Activated gamma-delta T cell treated with anti-CD3 and anti-CD28 coated beads, Interleukin-2, amount 50 U/mL, for 16 hours (primary cell): ENCODE data around the gene LUZP1.

ENCODE experiments used
- DNase-seq: peaks from one replicate; pipeline ENCODE4 v3.0.0-alpha.2; 2020; ENCODE audit warnings: low read depth

Gene LUZP1

DNA sequence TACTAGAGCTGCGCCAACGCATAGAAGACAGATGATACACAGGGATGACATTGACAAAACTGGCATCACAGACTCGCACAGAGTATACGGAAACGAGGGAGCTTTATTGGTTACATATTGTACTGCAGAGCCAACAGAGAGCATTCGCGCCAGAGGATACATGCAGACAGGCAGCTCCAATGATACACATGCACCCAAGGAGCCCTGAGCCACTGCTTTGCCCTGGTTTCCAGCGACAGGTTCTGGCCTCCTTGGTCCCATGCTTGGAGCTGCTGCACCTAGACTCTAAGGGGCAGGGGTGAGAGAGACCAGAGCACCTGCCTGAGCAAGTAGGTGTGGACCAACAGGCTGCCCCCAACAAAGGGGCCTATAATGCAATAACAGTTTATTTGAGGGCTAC is 83.8 kb downstream of the LUZP1 start:
- DNase-seq = no peak

DNA sequence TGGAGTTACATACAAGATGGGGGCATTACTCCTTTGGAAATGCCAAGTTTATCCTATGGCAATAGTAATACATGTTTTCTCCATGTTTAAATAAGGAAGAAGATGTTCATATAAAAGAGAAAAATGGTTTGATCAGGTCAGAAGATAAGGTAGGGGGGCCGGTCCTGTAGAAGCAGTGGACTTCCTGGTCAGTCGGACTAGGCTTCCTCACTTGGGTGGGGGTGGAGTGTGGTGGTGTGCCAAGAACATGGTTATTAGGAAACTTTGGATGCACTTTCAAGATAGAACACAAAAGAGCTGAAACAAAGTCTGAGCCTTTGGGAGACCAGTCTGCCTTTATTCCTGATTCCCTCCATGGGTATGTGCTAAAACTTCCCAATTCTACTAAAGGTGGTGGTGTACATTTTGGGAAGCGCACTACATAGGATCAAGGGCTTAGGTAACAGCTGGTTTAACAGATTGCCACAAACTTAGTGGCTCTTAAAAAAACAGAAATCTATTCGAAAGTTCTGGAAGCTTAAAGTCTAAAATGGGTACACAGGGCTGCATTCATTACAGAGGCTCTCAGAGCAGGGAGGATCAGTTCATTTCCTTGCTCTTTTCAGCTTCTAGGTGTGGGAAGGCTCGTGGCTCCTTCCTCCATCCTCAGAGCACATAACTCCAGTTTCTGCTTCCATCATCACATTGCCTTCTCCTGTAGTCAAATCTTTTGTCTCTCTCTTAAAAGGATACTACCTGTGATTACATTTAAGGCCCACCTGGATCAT is 84.8 kb downstream of the LUZP1 start:
- DNase-seq = no peak

DNA sequence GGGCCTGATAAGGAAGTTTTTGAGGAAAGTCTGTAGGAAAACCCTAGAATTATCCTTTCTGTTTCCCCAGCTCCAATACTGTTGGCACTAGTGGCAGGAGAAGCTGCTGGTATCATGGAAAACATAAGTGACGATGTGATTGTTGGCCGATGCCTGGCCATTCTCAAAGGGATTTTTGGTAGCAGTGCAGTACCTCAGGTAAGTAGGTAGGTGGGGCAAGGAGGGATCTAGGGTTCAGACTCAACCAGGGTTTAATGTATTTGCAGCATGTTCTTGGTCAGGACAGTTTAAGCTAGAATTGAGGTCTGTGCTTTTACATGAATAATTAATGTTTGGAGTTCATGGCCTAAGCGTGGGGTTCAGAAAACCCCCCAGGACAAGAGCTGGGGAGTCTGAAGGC is 87.3 kb downstream of the LUZP1 start:
- no peak for DNase-seq

DNA sequence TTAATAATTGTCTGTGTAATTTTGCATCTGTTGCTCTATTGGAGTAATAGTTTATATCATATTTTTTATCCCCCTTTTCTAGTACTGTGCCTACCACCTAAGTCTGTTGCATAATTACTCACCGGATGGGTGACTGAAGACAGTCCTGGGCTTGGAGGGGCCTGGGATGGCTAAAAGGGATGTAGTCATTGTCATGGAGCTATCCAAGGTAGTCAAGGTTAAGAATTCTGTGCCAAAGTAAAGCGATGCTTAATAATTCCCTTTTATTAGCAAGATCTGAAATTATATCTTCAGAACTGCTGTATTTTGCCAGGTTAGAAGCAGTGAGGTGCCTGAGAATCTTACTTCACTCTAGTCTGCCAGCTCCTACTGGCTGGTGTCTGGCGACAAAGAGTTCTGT is 87.8 kb downstream of the LUZP1 start:
- no peak for DNase-seq

DNA sequence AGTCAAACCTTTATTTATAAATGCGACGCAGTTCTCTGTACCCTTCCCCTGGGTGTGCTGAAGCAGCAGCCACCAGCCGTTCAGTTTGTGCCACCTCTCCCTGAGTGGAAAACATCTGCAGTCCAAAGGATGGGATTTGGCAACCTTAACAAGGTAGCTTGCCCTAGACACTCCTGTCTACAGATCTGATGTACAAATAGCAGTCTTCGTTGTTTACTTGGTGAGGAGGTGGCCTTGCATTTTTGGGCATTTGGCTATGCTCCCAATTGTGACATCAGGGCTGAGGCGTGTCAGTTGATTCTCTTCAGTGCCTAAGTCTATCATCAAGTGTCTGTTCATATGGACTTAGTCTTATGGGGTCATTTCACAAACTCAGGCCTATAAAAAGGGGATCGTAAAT is 89.6 kb downstream of the LUZP1 start:
- no peak for DNase-seq

DNA sequence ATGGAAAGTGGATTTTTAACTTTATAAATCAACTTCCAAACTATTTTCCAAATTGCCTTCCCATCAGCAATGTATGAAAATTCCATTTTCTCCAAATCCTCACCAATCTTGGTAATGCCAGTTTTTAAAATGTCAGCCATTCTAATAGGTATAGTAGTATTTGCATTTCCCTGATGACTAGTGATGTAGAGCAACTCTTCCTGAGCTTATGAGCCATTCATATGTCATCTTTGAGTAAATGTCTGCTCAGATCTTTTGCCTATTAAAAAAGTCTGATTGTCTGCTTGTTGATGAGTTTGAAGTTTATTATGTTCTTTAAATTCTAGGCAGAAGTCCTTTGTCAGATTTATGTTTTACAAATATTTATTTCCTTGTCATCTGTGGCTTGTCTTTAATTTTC is 94.6 kb downstream of the LUZP1 start:
- no peak for DNase-seq

DNA sequence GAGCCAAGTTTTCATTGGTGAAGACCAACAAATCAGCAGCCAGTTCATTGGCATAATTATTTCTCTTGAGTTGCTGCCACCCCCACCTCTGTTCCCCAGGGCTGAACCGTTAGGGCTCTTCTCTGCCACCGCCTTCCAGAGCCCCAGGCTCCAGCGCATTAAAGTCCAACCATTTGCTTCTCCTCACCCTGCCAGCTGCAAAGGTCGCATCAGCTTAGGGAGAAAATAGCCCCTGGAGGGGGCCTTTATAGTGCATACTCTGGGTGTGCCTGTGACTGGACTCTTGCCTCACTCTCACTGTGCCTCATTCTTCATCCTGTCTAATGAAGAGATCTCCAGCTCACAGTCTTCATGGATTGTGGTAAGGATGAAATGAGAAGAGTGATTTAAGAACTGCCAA is 99.0 kb downstream of the LUZP1 start:
- no peak for DNase-seq

DNA sequence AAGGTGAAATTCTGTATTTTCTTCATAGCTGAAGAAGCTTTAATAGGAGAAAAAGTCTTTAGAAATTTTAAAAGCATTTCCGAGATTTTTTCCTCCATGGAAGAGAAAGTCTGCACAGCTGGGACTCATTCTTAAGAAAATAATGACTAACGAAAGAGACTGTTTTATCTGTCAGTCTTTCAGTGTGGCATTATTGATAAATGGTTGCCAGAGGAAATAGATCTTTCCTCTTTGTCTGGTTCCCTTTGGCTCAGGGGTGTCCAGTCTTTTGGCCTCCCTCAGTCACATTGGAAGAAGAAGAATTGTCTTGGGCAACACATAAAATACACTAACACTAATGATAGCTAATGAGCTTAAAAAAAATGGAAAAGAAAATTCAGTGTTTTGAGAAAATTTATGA is 99.5 kb downstream of the LUZP1 start:
- DNase-seq = no peak

DNA sequence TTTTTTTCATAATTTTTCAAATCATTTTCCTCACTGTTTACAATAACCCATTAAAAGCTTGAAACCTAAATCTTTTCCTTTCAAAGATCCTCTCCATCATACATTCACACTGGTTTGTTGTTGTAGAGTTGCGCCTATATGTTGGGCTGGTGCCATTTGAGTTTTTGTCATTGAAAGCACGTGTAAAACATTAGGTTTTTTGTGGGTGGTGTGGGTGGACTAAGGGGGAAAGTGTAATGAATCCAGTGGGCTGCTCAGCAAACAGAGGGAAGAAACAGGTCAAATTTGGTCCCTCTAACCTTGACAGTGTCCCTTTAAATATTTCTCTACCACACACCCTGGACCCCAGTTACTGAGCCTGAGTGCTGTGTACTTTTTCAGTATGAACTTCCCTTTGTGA is 102.6 kb downstream of the LUZP1 start:
- no peak for DNase-seq

DNA sequence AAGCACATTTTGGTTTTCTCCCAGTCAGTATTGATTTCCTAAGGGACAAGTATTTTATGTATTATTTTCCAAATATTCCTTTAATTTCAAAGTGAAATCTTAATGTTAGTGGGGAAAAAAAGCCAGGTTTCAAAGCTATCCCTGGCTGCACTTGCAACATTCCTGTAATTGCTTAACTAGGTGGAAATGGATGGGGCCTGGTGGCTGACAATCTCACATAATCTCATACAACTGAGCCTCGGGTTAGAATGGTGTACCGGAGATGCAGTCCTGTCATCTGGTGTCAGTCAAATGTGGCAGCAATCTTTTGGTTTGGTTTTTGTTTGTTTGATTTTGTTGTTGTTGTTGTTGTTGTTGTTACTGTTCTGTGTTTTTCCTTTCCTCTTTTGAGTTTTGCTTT is 103.3 kb downstream of the LUZP1 start:
- no peak for DNase-seq

DNA sequence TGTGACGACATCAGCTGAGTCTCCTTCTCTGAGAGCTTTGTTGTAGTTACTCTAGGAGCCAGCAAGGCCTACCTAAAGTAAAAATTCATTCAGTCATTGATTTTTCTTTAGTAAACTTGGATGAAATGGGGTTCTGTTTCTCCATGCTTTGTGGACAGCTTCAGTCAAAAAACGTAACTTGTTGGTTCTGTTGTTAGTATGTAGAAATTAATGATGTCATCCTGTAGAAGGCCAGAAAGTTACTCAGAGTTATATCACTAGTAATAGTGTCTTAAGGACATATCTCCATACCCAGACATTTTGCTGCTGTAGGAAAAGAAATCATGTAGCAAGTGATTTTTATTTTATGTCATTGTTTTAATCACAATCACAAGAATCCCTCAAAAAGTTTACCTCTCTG is 106.4 kb downstream of the LUZP1 start:
- DNase-seq = no peak

DNA sequence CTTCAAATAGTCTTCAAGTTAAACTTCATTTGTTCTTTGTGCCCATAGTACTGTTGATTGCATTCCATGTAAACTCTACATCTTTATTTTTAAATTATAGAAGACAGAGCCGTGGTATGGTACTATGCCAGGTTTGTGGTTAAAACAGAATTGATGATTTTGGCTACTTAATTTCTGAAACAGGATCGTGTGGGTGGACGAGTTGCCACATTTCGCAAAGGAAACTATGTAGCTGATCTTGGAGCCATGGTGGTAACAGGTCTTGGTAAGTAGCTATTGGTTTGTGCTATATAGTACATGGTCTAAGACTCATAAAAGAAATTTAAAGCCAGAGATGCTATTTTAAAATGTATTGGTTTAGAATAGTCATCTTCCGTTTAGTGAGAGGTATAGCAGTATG is 111.4 kb downstream of the LUZP1 start:
- DNase-seq = no peak

DNA sequence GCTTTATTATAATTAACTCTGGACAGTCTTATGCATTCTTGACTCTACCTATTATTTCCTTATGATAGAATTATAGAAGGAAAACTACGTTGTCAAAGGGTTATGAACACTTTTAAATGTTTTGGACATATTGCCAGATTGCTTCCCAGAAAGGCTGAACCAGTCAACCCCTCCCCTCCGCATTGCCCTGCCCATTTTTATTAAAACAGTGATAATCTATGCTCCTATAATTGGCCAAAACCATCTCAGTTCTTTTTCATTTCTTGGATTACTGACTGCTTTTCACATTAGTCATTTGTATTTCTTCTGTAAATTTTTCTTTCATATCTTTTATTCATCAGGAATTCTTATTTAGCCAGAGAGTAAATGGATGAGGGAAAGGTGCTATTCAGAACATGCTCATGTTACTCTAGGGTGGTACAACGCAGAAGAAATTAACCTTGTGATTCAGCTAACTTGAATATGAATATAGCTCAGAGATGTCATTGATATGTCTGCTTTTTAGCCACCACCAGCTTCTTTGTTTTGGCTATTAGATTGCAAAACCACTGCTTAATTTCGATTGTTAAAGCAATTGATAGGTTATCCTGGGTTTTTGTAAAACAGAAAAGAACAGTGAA is 117.3 kb downstream of the LUZP1 start:
- DNase-seq = no peak

DNA sequence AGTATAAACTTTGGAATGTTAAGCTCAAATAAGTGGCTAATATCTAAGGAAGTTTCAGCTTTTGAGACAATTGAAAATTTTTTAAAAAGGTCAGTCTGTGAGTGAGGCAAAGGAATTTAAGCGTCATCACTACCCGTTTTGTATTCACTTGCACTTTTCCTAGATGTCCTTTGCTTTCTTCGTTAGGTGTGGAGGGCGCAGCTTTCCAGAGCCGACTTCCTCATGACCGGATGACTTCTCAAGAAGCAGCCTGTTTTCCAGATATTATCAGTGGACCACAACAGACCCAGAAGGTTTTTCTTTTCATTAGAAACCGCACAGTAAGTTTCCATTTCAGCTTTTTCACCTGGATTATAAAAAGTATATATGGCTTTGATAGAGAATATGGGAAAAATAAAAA is 118.5 kb downstream of the LUZP1 start:
- DNase-seq = no peak

DNA sequence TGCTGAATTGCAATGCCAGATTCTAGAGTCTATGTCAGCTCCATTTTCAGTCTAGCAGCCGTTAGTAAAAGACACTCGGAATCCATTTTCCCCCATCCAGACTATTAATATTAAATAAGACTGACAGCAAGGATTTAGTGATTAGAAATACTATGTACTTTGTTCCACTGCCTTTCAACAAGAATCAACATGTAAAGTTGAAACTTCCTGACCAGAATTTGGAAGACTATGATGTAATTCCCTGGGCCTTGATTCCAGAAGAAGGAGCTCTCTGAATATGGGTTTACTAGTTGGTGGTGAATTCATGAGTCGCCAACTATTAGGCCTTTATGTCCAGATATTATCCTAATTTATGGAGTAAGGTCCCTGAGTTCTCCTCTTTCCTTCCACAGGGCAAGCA is 124.6 kb downstream of the LUZP1 start:
- DNase-seq = no peak

DNA sequence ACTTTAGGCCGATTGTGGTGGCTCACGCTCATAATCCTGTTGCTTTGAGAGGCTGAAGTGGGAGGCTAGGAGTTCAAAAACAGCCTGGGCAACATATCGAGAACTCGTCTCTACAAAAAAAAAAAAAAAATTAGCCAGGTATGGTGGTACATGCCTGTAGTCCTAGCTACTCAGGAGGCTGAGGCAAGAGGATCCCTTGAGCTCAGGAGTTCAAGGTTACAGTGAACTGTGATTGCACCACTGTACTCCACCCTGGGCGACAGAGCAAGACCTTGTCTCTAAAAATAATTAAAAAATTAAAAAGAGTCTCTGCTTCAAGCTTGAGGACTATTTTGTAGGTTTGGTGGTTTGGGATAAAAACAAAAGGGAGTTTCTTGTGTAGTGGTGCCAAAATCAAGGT is 128.1 kb downstream of the LUZP1 start:
- DNase-seq = no peak

DNA sequence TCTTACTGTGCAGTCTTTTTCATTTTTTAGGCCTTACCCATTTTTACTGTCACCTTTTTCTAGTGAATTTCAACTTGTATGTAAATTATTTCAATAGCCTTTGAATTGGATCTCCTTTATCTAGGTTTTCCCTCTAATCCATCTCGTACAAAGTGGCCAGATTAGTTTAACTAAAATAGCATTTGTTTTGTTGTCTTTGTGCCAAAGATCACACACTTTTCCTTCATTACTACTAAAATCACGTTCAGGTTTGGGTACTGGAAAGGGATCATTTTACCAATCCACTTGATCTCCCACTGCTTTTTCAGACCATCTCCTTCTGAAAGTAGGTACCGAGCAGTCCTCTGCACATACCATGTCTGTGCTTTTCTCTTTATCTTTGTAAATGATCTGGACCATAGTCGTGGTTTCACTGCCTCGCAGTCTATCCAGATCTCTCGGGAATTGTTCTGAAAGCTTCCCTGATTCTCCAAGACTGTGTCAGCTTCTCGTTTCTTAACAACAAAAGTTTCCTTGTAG is 129.3 kb downstream of the LUZP1 start:
- no peak for DNase-seq

DNA sequence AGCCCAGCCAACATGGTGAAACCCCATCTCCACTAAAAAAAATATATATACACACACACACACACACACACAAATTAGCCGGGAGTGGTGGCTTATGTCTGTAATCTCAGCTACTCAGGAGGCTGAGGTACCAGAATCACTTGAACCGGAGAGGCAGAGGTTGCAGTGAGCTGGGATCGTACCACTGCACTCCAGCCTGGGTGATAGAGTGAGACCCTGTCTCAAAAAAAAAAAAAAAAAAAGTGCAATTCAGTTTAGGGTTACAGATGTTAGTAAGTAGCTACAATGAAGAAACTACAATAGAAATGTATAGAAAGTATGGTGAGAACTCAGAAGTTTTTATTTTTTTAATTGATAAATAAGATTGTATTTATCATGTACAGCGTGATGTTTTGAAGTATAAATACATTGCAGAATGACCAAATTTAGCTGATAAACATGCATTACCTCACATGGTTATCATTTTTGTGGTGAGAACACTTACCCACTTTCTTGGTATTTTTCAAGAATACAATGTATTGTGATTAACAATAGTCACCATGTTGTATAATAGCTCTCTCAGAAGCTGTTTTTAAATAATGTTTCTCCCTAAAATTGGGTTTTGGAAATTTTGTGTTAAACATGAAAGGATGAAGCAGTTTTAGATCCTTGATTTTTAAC is 131.4 kb downstream of the LUZP1 start:
- no peak for DNase-seq

DNA sequence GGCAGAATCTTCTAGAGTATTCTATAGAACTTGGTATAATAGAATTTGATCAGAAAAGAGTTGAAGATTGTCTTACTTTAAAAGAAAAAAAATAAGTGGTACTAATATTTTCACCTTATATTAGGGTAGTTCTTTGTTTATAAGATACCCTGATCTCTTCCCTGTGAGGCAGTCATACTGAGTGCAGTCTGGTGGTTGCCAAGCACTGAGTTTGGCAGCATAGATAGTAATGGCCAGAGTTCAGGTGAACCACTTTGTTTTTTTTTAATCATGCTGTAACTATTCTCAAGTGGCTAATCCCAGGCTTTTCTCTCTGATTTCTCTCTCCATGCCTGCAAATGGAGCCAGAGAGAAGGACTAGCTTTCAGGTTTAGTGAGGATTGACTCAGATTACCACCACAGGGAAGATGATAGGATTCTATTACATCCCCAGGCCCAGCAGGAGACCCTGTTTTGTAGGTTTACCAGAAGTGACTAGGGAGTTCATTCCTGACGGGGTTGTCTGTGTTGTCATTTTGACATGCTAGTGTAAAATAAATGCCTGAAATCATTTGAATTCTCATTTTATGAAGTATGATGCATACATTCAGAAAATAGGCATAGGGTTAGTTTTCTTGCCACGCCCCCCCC is 132.7 kb downstream of the LUZP1 start:
- DNase-seq = no peak
